PC-9 (cell line): Measurements from ENCODE around the gene AK3. TPM values are rescaled to one million over a fixed set of nuclear protein-coding genes. Genes with fewer than 3 reads are reported as not detected.

Experiments used
- BruUV-seq: library from RNA; stranded (reverse); fragments of 400-500 nt; replicated peaks from 2 replicates; lab custom pipeline; 2021; lab: Mats Ljungman, UMichigan
- CTCF ChIA-PET: fragments of 300-600 bp; sonication (Branson Sonifier 250); formaldehyde crosslinking; loops from one replicate; lab custom pipeline; 2022; ENCODE audit warnings: antibody characterized with exemption; lab: Charles Lee
- POLR2A ChIA-PET: fragments of 300-600 bp; sonication (Branson Sonifier 250); formaldehyde crosslinking; loops from one replicate; lab custom pipeline; 2022; ENCODE audit warnings: antibody characterized with exemption; ENCODE audit not compliant: unreplicated experiment; lab: Charles Lee
- DNase-seq, 2 experiments: peaks; one replicate each; pipeline versions ENCODE4 v3.0.0 to v3.0.0-alpha.2; 2015 to 2022; ENCODE audit warnings: mixed read lengths in 1 of 2
- H2AFZ ChIP-seq: fragments of 200-600 bp; sonication (generic); 2 replicates; pipeline ENCODE4 v1.8.1; 2017; ENCODE audit warnings: antibody characterized with exemption
- H3F3A ChIP-seq: fragments of 200-600 bp; sonication (generic); 2 replicates; pipeline ENCODE4 v1.8.1; 2017; ENCODE audit warnings: antibody characterized with exemption, mild to moderate bottlenecking, low read depth; ENCODE audit not compliant: insufficient read depth
- H3K27ac ChIP-seq: fragments of 200-600 bp; sonication (generic); 2 replicates; pipeline ENCODE4 v1.6.1; 2016; ENCODE audit warnings: mixed run types
- H3K27me3 ChIP-seq: fragments of 200-600 bp; sonication (generic); 2 replicates; pipeline ENCODE4 v1.6.1; 2016; ENCODE audit warnings: low read depth, mixed run types; ENCODE audit not compliant: insufficient read depth
- H3K36me3 ChIP-seq: fragments of 200-600 bp; sonication (generic); 2 replicates; pipeline ENCODE4 v1.6.1; 2016; ENCODE audit warnings: low read depth, mixed run types
- H3K4me1 ChIP-seq: fragments of 200-600 bp; sonication (generic); replicated peaks from 2 replicates; pipeline ENCODE4 v1.6.1; 2016; ENCODE audit warnings: mixed run types; ENCODE audit not compliant: insufficient read depth
- H3K4me2 ChIP-seq: fragments of 200-600 bp; sonication (generic); 2 replicates; pipeline ENCODE4 v1.6.1; 2017; ENCODE audit warnings: mixed run types
- H3K4me3 ChIP-seq: fragments of 200-600 bp; sonication (generic); 2 replicates; pipeline ENCODE4 v1.6.1; 2016; ENCODE audit warnings: mixed run types
- H3K79me2 ChIP-seq: fragments of 200-600 bp; sonication (generic); 2 replicates; pipeline ENCODE4 v1.6.1; 2017; ENCODE audit warnings: low read depth, mixed run types
- H3K9me2 ChIP-seq: fragments of 200-600 bp; sonication (generic); 2 replicates; pipeline ENCODE4 v1.8.1; 2017; ENCODE audit warnings: mild to moderate bottlenecking; ENCODE audit not compliant: insufficient read depth
- H3K9me3 ChIP-seq: fragments of 200-600 bp; sonication (generic); 2 replicates; pipeline ENCODE4 v1.8.1; 2016; ENCODE audit warnings: low read depth; ENCODE audit not compliant: insufficient read depth
- H4K20me1 ChIP-seq: fragments of 200-600 bp; sonication (generic); 2 replicates; pipeline ENCODE4 v1.8.1; 2017; ENCODE audit not compliant: insufficient read depth
- EZH2 ChIP-seq: fragments of 200-600 bp; sonication (generic); IDR thresholded peaks from 2 replicates; pipeline ENCODE4 v1.8.0; 2017; ENCODE audit warnings: antibody characterized with exemption, low read depth
- intact Hi-C: fragments of 100-400 bp; cut with micrococcal nuclease; formaldehyde crosslinking; loops from one replicate; pipeline ENCODE4 v1.10.0; 2022; ENCODE audit not compliant: unreplicated experiment
- total RNA-seq: library from RNA; stranded (reverse); gene quantifications from 2 replicates; pipeline ENCODE4 v1.2.3, GENCODE V29; 2021
- TF ChIP-seq, protein P1 (sequence below): fragments of 200-600 bp; sonication (generic); conservative IDR thresholded peaks from 2 replicates; pipeline ENCODE4 v1.6.1; 2017; ENCODE audit warnings: mixed run types, antibody characterized with exemption, mild to moderate bottlenecking, moderate library complexity

AK3 gene
- total RNA-seq, 1 experiment from 2014 or later: 36.2 TPM

DNA sequence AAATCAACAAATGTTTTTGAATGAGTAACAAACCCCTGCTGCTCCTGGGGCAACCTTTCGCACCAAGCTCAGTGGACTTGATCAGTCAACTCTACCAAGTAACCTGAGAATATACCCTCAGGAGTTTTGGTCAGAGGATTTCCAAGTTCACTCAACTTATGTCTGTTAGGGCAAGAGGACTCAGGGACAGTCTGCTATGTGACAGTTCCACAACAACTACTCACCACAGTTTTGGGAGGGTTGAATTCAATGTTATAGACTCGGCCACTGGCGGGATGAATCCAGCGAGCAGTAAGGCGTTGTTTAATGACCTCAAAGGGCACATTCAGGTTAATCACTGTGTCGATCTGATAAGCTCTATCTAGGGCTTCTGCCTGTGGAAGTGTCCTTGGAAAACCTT is 22.1 kb downstream of the AK3 start:
- Histone ChIP-seq H3K4me2 (no peak overlapping the region), H3K4me1 (no peaks in the 10 kb centered on the region), H3F3A (peaks cover 7% of the 10 kb centered on the region; the same call in 1 of the 2 replicates), H2AFZ (no peak overlapping the region), H3K27ac (no peak overlapping the region), H4K20me1 (no peaks in the 10 kb centered on the region), H3K9me2 (no peaks in the 10 kb centered on the region), H3K79me2 (no peaks in the 10 kb centered on the region), H3K36me3 (peaks cover 10% of the 10 kb centered on the region; the same call in 1 of the 2 replicates), H3K4me3 (no peak overlapping the region), H3K27me3 (no peaks in the 10 kb centered on the region), H3K9me3 (no peaks in the 10 kb centered on the region; the same call in 1 of the 2 replicates)
- BruUV-seq: no TSS peak
- no peak for DNase-seq
- no peak for TF ChIP-seq EZH2
- TF ChIP-seq, protein P1, sequence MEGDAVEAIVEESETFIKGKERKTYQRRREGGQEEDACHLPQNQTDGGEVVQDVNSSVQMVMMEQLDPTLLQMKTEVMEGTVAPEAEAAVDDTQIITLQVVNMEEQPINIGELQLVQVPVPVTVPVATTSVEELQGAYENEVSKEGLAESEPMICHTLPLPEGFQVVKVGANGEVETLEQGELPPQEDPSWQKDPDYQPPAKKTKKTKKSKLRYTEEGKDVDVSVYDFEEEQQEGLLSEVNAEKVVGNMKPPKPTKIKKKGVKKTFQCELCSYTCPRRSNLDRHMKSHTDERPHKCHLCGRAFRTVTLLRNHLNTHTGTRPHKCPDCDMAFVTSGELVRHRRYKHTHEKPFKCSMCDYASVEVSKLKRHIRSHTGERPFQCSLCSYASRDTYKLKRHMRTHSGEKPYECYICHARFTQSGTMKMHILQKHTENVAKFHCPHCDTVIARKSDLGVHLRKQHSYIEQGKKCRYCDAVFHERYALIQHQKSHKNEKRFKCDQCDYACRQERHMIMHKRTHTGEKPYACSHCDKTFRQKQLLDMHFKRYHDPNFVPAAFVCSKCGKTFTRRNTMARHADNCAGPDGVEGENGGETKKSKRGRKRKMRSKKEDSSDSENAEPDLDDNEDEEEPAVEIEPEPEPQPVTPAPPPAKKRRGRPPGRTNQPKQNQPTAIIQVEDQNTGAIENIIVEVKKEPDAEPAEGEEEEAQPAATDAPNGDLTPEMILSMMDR: no peak
- CTCF ChIA-PET: no interaction called here
- intact Hi-C loops: no loop called here
- POLR2A ChIA-PET: no interaction called here

DNA sequence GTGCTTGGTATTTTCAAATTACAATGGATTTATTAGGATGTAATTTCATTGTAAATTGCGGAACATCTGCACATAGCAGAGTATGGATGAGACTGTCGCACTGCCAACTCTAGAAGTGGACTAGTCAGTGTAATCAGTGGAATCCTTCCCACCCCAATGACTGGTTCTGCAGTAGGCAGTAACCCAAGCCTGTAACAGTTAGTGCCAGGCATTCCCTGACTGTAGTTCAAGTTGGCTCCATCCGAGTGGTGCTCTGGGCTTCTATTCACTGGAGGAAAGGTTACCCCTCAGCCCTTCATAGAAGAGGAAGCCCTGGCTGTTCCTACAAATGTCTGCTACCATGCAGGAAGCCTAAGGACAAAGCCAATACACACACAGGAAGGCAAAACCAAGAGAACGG is 23.2 kb downstream of the AK3 start:
- H2AFZ ChIP-seq: no peak overlapping the region
- H3K9me3 ChIP-seq: no peaks in the 10 kb centered on the region; the same call in 1 of the 2 replicates
- peaks cover 7% of the 10 kb centered on the region; the same call in 1 of the 2 replicates for H3F3A ChIP-seq
- DNase-seq: no peak
- no peaks in the 10 kb centered on the region for H3K27me3 ChIP-seq
- ChIA-PET CTCF (no interaction called here), POLR2A (no interaction called here)
- intact Hi-C loops: no loop called here
- H3K9me2 ChIP-seq: no peaks in the 10 kb centered on the region
- peaks cover 10% of the 10 kb centered on the region; the same call in 1 of the 2 replicates for H3K36me3 ChIP-seq
- H4K20me1 ChIP-seq: no peaks in the 10 kb centered on the region
- H3K79me2 ChIP-seq: no peaks in the 10 kb centered on the region
- H3K4me2 ChIP-seq: no peak overlapping the region
- TF ChIP-seq, protein P1: no peak
- TF ChIP-seq EZH2: no peak
- no peaks in the 10 kb centered on the region for H3K4me1 ChIP-seq
- BruUV-seq: no TSS peak
- H3K27ac ChIP-seq: no peak overlapping the region
- H3K4me3 ChIP-seq: no peak overlapping the region

DNA sequence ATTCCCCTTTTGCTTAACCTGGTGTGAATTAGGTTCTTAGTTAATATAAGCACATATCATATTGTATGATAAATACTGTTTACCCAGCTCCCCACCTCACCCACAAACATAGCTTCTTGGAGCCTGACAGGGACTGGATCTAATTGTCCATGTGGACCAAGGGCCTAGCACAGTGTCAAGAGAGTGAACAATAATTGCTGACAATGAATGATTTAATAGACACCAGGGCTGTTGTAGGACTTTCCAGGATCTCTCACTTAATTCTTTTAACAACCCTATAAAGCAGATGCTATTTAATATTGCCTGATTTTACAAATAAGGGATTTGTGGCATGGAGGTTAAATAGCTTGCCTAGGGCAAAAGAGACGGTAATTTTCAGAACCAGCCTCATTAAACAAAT is 24.8 kb downstream of the AK3 start:
- ChIA-PET POLR2A (no interaction called here), CTCF (no interaction called here)
- no peak for DNase-seq
- no peak overlapping the region for H3K4me3 ChIP-seq
- no peaks in the 10 kb centered on the region for H3K79me2 ChIP-seq
- no TSS peak for BruUV-seq
- no peaks in the 10 kb centered on the region for H4K20me1 ChIP-seq
- H3K4me2 ChIP-seq: no peak overlapping the region
- H2AFZ ChIP-seq: no peak overlapping the region
- no peaks in the 10 kb centered on the region for H3K27me3 ChIP-seq
- peaks cover 10% of the 10 kb centered on the region; the same call in 1 of the 2 replicates for H3K36me3 ChIP-seq
- intact Hi-C loops: no loop called here
- H3K4me1 ChIP-seq: no peaks in the 10 kb centered on the region
- TF ChIP-seq, protein P1: no peak
- no peak for TF ChIP-seq EZH2
- no peaks in the 10 kb centered on the region for H3K9me2 ChIP-seq
- H3K27ac ChIP-seq: no peak overlapping the region
- peaks cover 7% of the 10 kb centered on the region; the same call in 1 of the 2 replicates for H3F3A ChIP-seq
- H3K9me3 ChIP-seq: no peaks in the 10 kb centered on the region; the same call in 1 of the 2 replicates
